Neural progenitor cell (in vitro differentiated cells): ENCODE results near the gene KIR2DL3.
"Not testable (repeated sequence)": the region's sequence is repeated elsewhere in the genome, so short reads cannot be mapped to it uniquely, and the experiment has no call there.

ENCODE experiments used
- EZH2phosphoT487 ChIP-seq: fragments of 200-600 bp; sonication (generic); IDR thresholded peaks from 2 replicates; pipeline ENCODE4 v1.6.1; 2017; ENCODE audit warnings: antibody characterized with exemption
- TF ChIP-seq, protein P1 (sequence below): fragments of 200-600 bp; sonication (generic); IDR thresholded peaks from 2 replicates; pipeline ENCODE4 v1.5.1; 2017; ENCODE audit warnings: antibody characterized with exemption, mild to moderate bottlenecking

- TF ChIP-seq, protein P1, sequence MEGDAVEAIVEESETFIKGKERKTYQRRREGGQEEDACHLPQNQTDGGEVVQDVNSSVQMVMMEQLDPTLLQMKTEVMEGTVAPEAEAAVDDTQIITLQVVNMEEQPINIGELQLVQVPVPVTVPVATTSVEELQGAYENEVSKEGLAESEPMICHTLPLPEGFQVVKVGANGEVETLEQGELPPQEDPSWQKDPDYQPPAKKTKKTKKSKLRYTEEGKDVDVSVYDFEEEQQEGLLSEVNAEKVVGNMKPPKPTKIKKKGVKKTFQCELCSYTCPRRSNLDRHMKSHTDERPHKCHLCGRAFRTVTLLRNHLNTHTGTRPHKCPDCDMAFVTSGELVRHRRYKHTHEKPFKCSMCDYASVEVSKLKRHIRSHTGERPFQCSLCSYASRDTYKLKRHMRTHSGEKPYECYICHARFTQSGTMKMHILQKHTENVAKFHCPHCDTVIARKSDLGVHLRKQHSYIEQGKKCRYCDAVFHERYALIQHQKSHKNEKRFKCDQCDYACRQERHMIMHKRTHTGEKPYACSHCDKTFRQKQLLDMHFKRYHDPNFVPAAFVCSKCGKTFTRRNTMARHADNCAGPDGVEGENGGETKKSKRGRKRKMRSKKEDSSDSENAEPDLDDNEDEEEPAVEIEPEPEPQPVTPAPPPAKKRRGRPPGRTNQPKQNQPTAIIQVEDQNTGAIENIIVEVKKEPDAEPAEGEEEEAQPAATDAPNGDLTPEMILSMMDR = not testable (repeated sequence)
- TF ChIP-seq EZH2phosphoT487 = not testable (repeated sequence)
These were observed 40.6 kb downstream of the KIR2DL3 start for GRCh38 chr19:54778896-54779295.
